Neural progenitor cell (in vitro differentiated cells): ENCODE results near the gene UGGT2. TPM values are rescaled to one million over a fixed set of nuclear protein-coding genes. Genes with fewer than 3 reads are reported as not detected.

Experiments
- DNase-seq: peaks from one replicate; pipeline ENCODE4 v3.0.0-alpha.2; 2016; ENCODE audit warnings: low spot score
- H2AFZ ChIP-seq: fragments of 200-600 bp; sonication (generic); replicated peaks from 2 replicates; pipeline ENCODE4 v1.6.1; 2016; ENCODE audit warnings: antibody characterized with exemption
- H3F3A ChIP-seq: fragments of 200-600 bp; sonication (generic); 2 replicates; pipeline ENCODE4 v1.6.1; 2016; ENCODE audit warnings: antibody characterized with exemption, low read depth
- H3K27ac ChIP-seq: fragments of 200-600 bp; sonication (generic); 2 replicates; pipeline ENCODE4 v1.5.1; 2016; ENCODE audit warnings: mild to moderate bottlenecking
- H3K27me3 ChIP-seq: fragments of 200-600 bp; sonication (generic); 2 replicates; pipeline ENCODE4 v1.6.1; 2016; ENCODE audit warnings: mild to moderate bottlenecking, moderate library complexity
- H3K36me3 ChIP-seq: fragments of 200-600 bp; sonication (generic); 2 replicates; pipeline ENCODE4 v1.5.1; 2016
- H3K4me1 ChIP-seq: fragments of 200-600 bp; sonication (generic); 2 replicates; pipeline ENCODE4 v1.6.1; 2016; ENCODE audit warnings: mixed run types
- H3K4me2 ChIP-seq: fragments of 200-600 bp; sonication (generic); 2 replicates; pipeline ENCODE4 v1.6.1; 2016
- H3K4me3 ChIP-seq: fragments of 200-600 bp; sonication (generic); 2 replicates; pipeline ENCODE4 v1.5.1; 2016
- H3K79me2 ChIP-seq: fragments of 200-600 bp; sonication (generic); 2 replicates; pipeline ENCODE4 v1.6.1; 2016; ENCODE audit warnings: low read depth
- H3K9ac ChIP-seq: fragments of 200-600 bp; sonication (generic); 2 replicates; pipeline ENCODE4 v1.6.1; 2016
- H3K9me3 ChIP-seq: fragments of 200-600 bp; sonication (generic); 2 replicates; pipeline ENCODE4 v1.5.1; 2016; ENCODE audit warnings: low read depth
- H4K20me1 ChIP-seq: fragments of 200-600 bp; sonication (generic); 2 replicates; pipeline ENCODE4 v1.6.1; 2016; ENCODE audit warnings: low read depth
- H3K27ac Mint-ChIP-seq: 3 replicates; pipeline ENCODE4 v1.8.0; 2021; ENCODE audit warnings: mixed read lengths
- H3K27me3 Mint-ChIP-seq: 2 replicates; pipeline ENCODE4 v1.8.0; 2022; ENCODE audit warnings: low read depth, mild to moderate bottlenecking, inconsistent platforms, moderate library complexity, mixed read lengths; ENCODE audit not compliant: insufficient read depth
- H3K36me3 Mint-ChIP-seq: 3 replicates; pipeline ENCODE4 v1.8.0; 2021; ENCODE audit warnings: mixed read lengths
- H3K4me1 Mint-ChIP-seq: 3 replicates; pipeline ENCODE4 v1.8.0; 2021; ENCODE audit warnings: mixed read lengths
- H3K4me3 Mint-ChIP-seq: 3 replicates; pipeline ENCODE4 v1.8.0; 2021; ENCODE audit warnings: mild to moderate bottlenecking, moderate library complexity, mixed read lengths
- H3K9me3 Mint-ChIP-seq: 3 replicates; pipeline ENCODE4 v1.8.0; 2020; ENCODE audit warnings: mixed read lengths
- CTCF ChIP-seq: fragments of 200-600 bp; sonication (generic); IDR thresholded peaks from 2 replicates; pipeline ENCODE4 v1.5.1; 2017; ENCODE audit warnings: antibody characterized with exemption, mild to moderate bottlenecking
- EZH2 ChIP-seq: fragments of 200-600 bp; sonication (generic); IDR thresholded peaks from 2 replicates; pipeline ENCODE4 v1.6.1; 2017; ENCODE audit warnings: antibody characterized with exemption, mild to moderate bottlenecking, moderate library complexity
- EZH2phosphoT487 ChIP-seq: fragments of 200-600 bp; sonication (generic); IDR thresholded peaks from 2 replicates; pipeline ENCODE4 v1.6.1; 2017; ENCODE audit warnings: antibody characterized with exemption
- total RNA-seq: library from RNA; depleted of rRNA; stranded (reverse); fragments of >200 nt; gene quantifications from 2 replicates; pipeline ENCODE4 v1.2.3, GENCODE V29; 2015; ENCODE audit warnings: low replicate concordance

UGGT2 gene
- total RNA-seq, 1 donor from 2014 or later: 70.4 TPM

GRCh38 chr13:95893861-95894260 is 159.3 kb downstream of the UGGT2 start:
- no peaks in the 10 kb centered on the region for H3K36me3 ChIP-seq
- Mint-ChIP-seq H3K36me3 (peaks cover 9% of the 10 kb centered on the region), H3K27me3 (no peaks in the 10 kb centered on the region), H3K4me3 (no peak overlapping the region), H3K9me3 (no peaks in the 10 kb centered on the region), H3K4me1 (no peaks in the 10 kb centered on the region), H3K27ac (peak overlapping the region; percentile 66)
- no peaks in the 10 kb centered on the region for H3F3A ChIP-seq
- DNase-seq: peak; percentile 7
- H4K20me1 ChIP-seq: no peaks in the 10 kb centered on the region
- H3K4me1 ChIP-seq: no peaks in the 10 kb centered on the region
- H3K4me3 ChIP-seq: no peak overlapping the region
- no peaks in the 10 kb centered on the region for H3K27me3 ChIP-seq
- H3K9me3 ChIP-seq: no peaks in the 10 kb centered on the region
- H3K4me2 ChIP-seq: no peak overlapping the region
- H3K27ac ChIP-seq: no peak overlapping the region
- H2AFZ ChIP-seq: no peak overlapping the region
- no peak for TF ChIP-seq EZH2phosphoT487
- H3K79me2 ChIP-seq: no peaks in the 10 kb centered on the region
- H3K9ac ChIP-seq: no peak overlapping the region

- H3K9ac ChIP-seq: no peak overlapping the region
- no peaks in the 10 kb centered on the region for H3K79me2 ChIP-seq
- DNase-seq: no peak
- H3K4me1 ChIP-seq: no peaks in the 10 kb centered on the region
- H3K9me3 ChIP-seq: no peaks in the 10 kb centered on the region
- Mint-ChIP-seq H3K4me3 (no peak overlapping the region), H3K27ac (no peak overlapping the region), H3K36me3 (peaks cover 11% of the 10 kb centered on the region), H3K9me3 (no peaks in the 10 kb centered on the region), H3K4me1 (no peaks in the 10 kb centered on the region), H3K27me3 (no peaks in the 10 kb centered on the region)
- H3F3A ChIP-seq: no peaks in the 10 kb centered on the region
- no peaks in the 10 kb centered on the region for H3K27me3 ChIP-seq
- H3K4me2 ChIP-seq: no peak overlapping the region
- H3K36me3 ChIP-seq: peaks cover 6% of the 10 kb centered on the region
- H3K27ac ChIP-seq: no peak overlapping the region
- TF ChIP-seq EZH2phosphoT487: no peak
- TF ChIP-seq EZH2: no peak
- no peak for TF ChIP-seq CTCF
- no peak overlapping the region for H3K4me3 ChIP-seq
- no peaks in the 10 kb centered on the region for H4K20me1 ChIP-seq
- H2AFZ ChIP-seq: no peak overlapping the region
These were observed 171.1 kb downstream of the UGGT2 start for GRCh38 chr13:95882121-95882520.

GRCh38 chr13:95880331-95880730 is 172.9 kb downstream of the UGGT2 start:
- no peaks in the 10 kb centered on the region for H3K27me3 ChIP-seq
- no peaks in the 10 kb centered on the region for H3K9me3 ChIP-seq
- Mint-ChIP-seq H3K4me3 (no peak overlapping the region), H3K4me1 (no peaks in the 10 kb centered on the region), H3K27ac (no peak overlapping the region), H3K36me3 (peaks cover 14% of the 10 kb centered on the region), H3K27me3 (no peaks in the 10 kb centered on the region), H3K9me3 (no peaks in the 10 kb centered on the region)
- H3F3A ChIP-seq: no peaks in the 10 kb centered on the region
- no peak overlapping the region for H3K4me2 ChIP-seq
- peaks cover 6% of the 10 kb centered on the region for H3K36me3 ChIP-seq
- no peak overlapping the region for H2AFZ ChIP-seq
- no peak for DNase-seq
- H3K27ac ChIP-seq: no peak overlapping the region
- no peak for TF ChIP-seq CTCF
- no peak for TF ChIP-seq EZH2
- TF ChIP-seq EZH2phosphoT487: no peak
- H3K4me1 ChIP-seq: no peaks in the 10 kb centered on the region
- no peak overlapping the region for H3K4me3 ChIP-seq
- H3K9ac ChIP-seq: no peak overlapping the region
- no peaks in the 10 kb centered on the region for H3K79me2 ChIP-seq
- H4K20me1 ChIP-seq: no peaks in the 10 kb centered on the region

GRCh38 chr13:95874286-95874685 is 178.9 kb downstream of the UGGT2 start:
- no peaks in the 10 kb centered on the region for H4K20me1 ChIP-seq
- H3K4me3 Mint-ChIP-seq: no peak overlapping the region
- H3F3A ChIP-seq: peaks cover 4% of the 10 kb centered on the region
- peaks cover 4% of the 10 kb centered on the region for H3K4me1 ChIP-seq
- no peaks in the 10 kb centered on the region for H3K79me2 ChIP-seq
- no peak overlapping the region for H3K9ac ChIP-seq
- H3K27me3 ChIP-seq: no peaks in the 10 kb centered on the region
- TF ChIP-seq CTCF (no peak), EZH2 (no peak), EZH2phosphoT487 (no peak)
- no peaks in the 10 kb centered on the region for H3K9me3 ChIP-seq
- peaks cover 21% of the 10 kb centered on the region for H3K36me3 Mint-ChIP-seq
- H3K36me3 ChIP-seq: no peaks in the 10 kb centered on the region
- H3K9me3 Mint-ChIP-seq: no peaks in the 10 kb centered on the region
- no peak for DNase-seq
- no peak overlapping the region for H3K27ac ChIP-seq
- no peaks in the 10 kb centered on the region for H3K27me3 Mint-ChIP-seq
- no peak overlapping the region for H3K4me2 ChIP-seq
- H2AFZ ChIP-seq: no peak overlapping the region
- no peak overlapping the region for H3K4me3 ChIP-seq
- H3K27ac Mint-ChIP-seq: no peak overlapping the region
- no peaks in the 10 kb centered on the region for H3K4me1 Mint-ChIP-seq
